Sigmoid colon (tissue), 7 donors: Measurements from ENCODE around the gene HUWE1. TPM values are rescaled to one million over a fixed set of nuclear protein-coding genes. Genes with fewer than 3 reads are reported as not detected.

ENCODE experiments used
- DNase-seq: peaks from one replicate; pipeline ENCODE4 v3.0.0-alpha.2; 2019
- H3K27ac ChIP-seq, 4 donors: fragments of 200-600 bp; sonication (generic); one replicate each; pipeline ENCODE4 v1.5.1; 2016 to 2019; ENCODE audit warnings: mild to moderate bottlenecking in 1 of 4
- H3K27me3 ChIP-seq, 3 donors: fragments of 200-600 bp; sonication (generic); one replicate each; pipeline ENCODE4 v1.5.1; 2019; ENCODE audit warnings: mild to moderate bottlenecking in 1 of 3
- H3K36me3 ChIP-seq, 4 donors: fragments of 200-600 bp; sonication (generic); one replicate each; pipeline ENCODE4 v1.5.1; 2016 to 2019
- H3K4me1 ChIP-seq, 4 donors: fragments of 200-600 bp; sonication (generic); one replicate each; pipeline ENCODE4 v1.5.1; 2017 to 2019
- H3K4me3 ChIP-seq, 4 donors: fragments of 200-600 bp; sonication (generic); one replicate each; pipeline ENCODE4 v1.5.1; 2017 to 2019; ENCODE audit warnings: mild to moderate bottlenecking in 2 of 4, moderate library complexity in 1 of 4
- H3K9me3 ChIP-seq, 4 donors: fragments of 200-600 bp in 3 of 4; sonication (generic) in 3 of 4; one replicate each; pipeline versions ENCODE4 v1.5.1 to v1.6.1; 2013 to 2019
- CTCF ChIP-seq, 4 experiments: fragments of 450-650 bp in 3 of 4; fragments of 200-600 bp in 1 of 4; IDR thresholded peaks; one replicate each; pipeline ENCODE4 v1.5.1; 2016 to 2019; ENCODE audit warnings: antibody characterized with exemption in 4 of 4, mild to moderate bottlenecking in 3 of 4, moderate library complexity in 2 of 4
- EP300 ChIP-seq, 4 donors: sonication (generic); formaldehyde crosslinking; IDR thresholded peaks; one replicate each; pipeline ENCODE4 v1.6.1; 2017; ENCODE audit warnings: antibody characterized with exemption in 4 of 4
- POLR2A ChIP-seq, 2 donors: fragments of 450-650 bp; IDR thresholded peaks; one replicate each; pipeline ENCODE4 v1.6.1; 2016; ENCODE audit warnings: antibody characterized with exemption in 2 of 2, mild to moderate bottlenecking in 2 of 2, moderate library complexity in 2 of 2
- POLR2AphosphoS5 ChIP-seq, 4 donors: sonication (generic); formaldehyde crosslinking; IDR thresholded peaks; one replicate each; pipeline ENCODE4 v1.6.1; 2017; ENCODE audit warnings: antibody characterized with exemption in 4 of 4
- WGBS, 2 donors: extraction: QIAGEN DNeasy Blood & Tissue Kit; methylation state at CpG; one replicate each; pipeline ENCODE4 v1.1.7; 2013; 5-methylcytosine and 5-hydroxymethylcytosine counted together
- intact Hi-C: fragments of 100-400 bp; cut with DNase I; formaldehyde crosslinking; loops from one replicate; pipeline ENCODE4 v1.15.1; 2023
- polyA plus RNA-seq, 3 donors: library from polyadenylated mRNA; stranded (reverse); fragments of 200-250 nt; gene quantifications; one replicate each; pipeline ENCODE4 v1.2.3, GENCODE V29; 2013
- total RNA-seq, 4 donors: library from RNA; depleted of rRNA; stranded (reverse); fragments of >200 nt; gene quantifications; one replicate each; pipeline ENCODE4 v1.1.0, GENCODE V29; 2016
- donor health status: healthy with polysubstance abuse.
- donor health status: Bipolar disorder and iron deficiency.
- donor health status: healthy.

HUWE1 gene
- total and polyA plus RNA-seq, 7 donors, result 12.3 to 103 (median 75.3) TPM

GRCh38 chrX:53711436-53711835 lies 24.9 kb upstream of the HUWE1 start:
- Histone ChIP-seq H3K4me1 (no peaks in the 10 kb centered on the region), H3K4me3 (no peak overlapping the region), H3K27ac (no peak overlapping the region), H3K27me3 (peaks cover 0 to 2% (median 0%) of the 10 kb centered on the region in 3 donors), H3K36me3 (no peaks in the 10 kb centered on the region), H3K9me3 (no peaks in the 10 kb centered on the region)
- no peak for TF ChIP-seq POLR2A (IDR thresholded peaks at IDR 0.05)
- TF ChIP-seq POLR2AphosphoS5 (IDR thresholded peaks at IDR 0.05), result no peak
- TF ChIP-seq CTCF (IDR thresholded peaks at IDR 0.05), result no peak
- 96 to 98% methylated on average over 6 of the region's 6 CpGs for WGBS, 2 donors
- intact Hi-C loops, result no loop called here
- no peak for DNase-seq

GRCh38 chrX:53704854-53705253 lies 18.3 kb upstream of the HUWE1 start:
- DNase-seq, result no peak
- no peaks in the 10 kb centered on the region for H3K36me3 ChIP-seq
- WGBS, 2 donors, result 98 to 99% methylated on average over 3 of the region's 3 CpGs
- no peak overlapping the region for H3K27ac ChIP-seq
- H3K4me1 ChIP-seq, result no peaks in the 10 kb centered on the region
- intact Hi-C loops, result no loop called here
- H3K4me3 ChIP-seq, result no peak overlapping the region
- no peak for TF ChIP-seq POLR2AphosphoS5 (IDR thresholded peaks at IDR 0.05)
- TF ChIP-seq EP300 (IDR thresholded peaks at IDR 0.05), result no peak
- no peak for TF ChIP-seq POLR2A (IDR thresholded peaks at IDR 0.05)
- TF ChIP-seq CTCF (IDR thresholded peaks at IDR 0.05), result no peak
- no peaks in the 10 kb centered on the region for H3K27me3 ChIP-seq
- no peaks in the 10 kb centered on the region for H3K9me3 ChIP-seq

GRCh38 chrX:53704294-53704693 lies 17.8 kb upstream of the HUWE1 start:
- intact Hi-C loops, result no loop called here
- no peaks in the 10 kb centered on the region for H3K4me1 ChIP-seq
- WGBS, 2 donors, result 72 to 84% methylated on average over 4 of the region's 4 CpGs
- no peak for DNase-seq
- H3K4me3 ChIP-seq, result no peak overlapping the region
- no peaks in the 10 kb centered on the region for H3K27me3 ChIP-seq
- H3K27ac ChIP-seq, result no peak overlapping the region
- no peaks in the 10 kb centered on the region for H3K9me3 ChIP-seq
- TF ChIP-seq POLR2AphosphoS5 (IDR thresholded peaks at IDR 0.05), result no peak
- TF ChIP-seq POLR2A (IDR thresholded peaks at IDR 0.05), result no peak
- TF ChIP-seq CTCF (IDR thresholded peaks at IDR 0.05), result no peak
- TF ChIP-seq EP300 (IDR thresholded peaks at IDR 0.05), result no peak
- H3K36me3 ChIP-seq, result no peaks in the 10 kb centered on the region

GRCh38 chrX:53695946-53696549 lies 9.5 kb upstream of the HUWE1 start:
- Histone ChIP-seq H3K36me3 (no peaks in the 10 kb centered on the region), H3K27me3 (peaks cover 0 to 5% (median 0%) of the 10 kb centered on the region in 3 donors), H3K4me1 (no peaks in the 10 kb centered on the region), H3K4me3 (no peak overlapping the region), H3K9me3 (no peaks in the 10 kb centered on the region), H3K27ac (no peak overlapping the region)
- intact Hi-C loops, result no loop called here
- 80 to 82% methylated on average over 10 of the region's 10 CpGs for WGBS, 2 donors
- DNase-seq, result no peak
- TF ChIP-seq POLR2AphosphoS5 (IDR thresholded peaks at IDR 0.05) (no peak), EP300 (IDR thresholded peaks at IDR 0.05) (no peak)

GRCh38 chrX:53694642-53695041 lies 8.1 kb upstream of the HUWE1 start:
- no peaks in the 10 kb centered on the region for H3K36me3 ChIP-seq
- no peak overlapping the region for H3K4me3 ChIP-seq
- WGBS, 2 donors, result 93 to 100% methylated on average over 1 of the region's 1 CpG
- peaks cover 0 to 5% (median 0%) of the 10 kb centered on the region in 3 donors for H3K27me3 ChIP-seq
- intact Hi-C loops, result no loop called here
- H3K9me3 ChIP-seq, result no peaks in the 10 kb centered on the region
- no peaks in the 10 kb centered on the region for H3K4me1 ChIP-seq
- no peak for TF ChIP-seq POLR2AphosphoS5 (IDR thresholded peaks at IDR 0.05)
- TF ChIP-seq CTCF (IDR thresholded peaks at IDR 0.05), result no peak
- TF ChIP-seq POLR2A (IDR thresholded peaks at IDR 0.05), result no peak
- no peak for TF ChIP-seq EP300 (IDR thresholded peaks at IDR 0.05)
- no peak overlapping the region for H3K27ac ChIP-seq
- no peak for DNase-seq
